ENCODE measurements around the gene STOM.

Gene STOM

GRCh38 chr9:121348221-121348620 is 21.8 kb downstream of the STOM start:
- DNase-seq (ENCODE audit: low read depth): no peak

GRCh38 chr9:121345070-121345469 is 25.0 kb downstream of the STOM start:
- DNase-seq (ENCODE audit: low read depth): no peak

GRCh38 chr9:121344184-121344583 is 25.9 kb downstream of the STOM start:
- DNase-seq (ENCODE audit: low read depth): no peak

- DNase-seq (ENCODE audit: low read depth): no peak
Measured at GRCh38 chr9:121340676-121341392, 29.2 kb downstream of the STOM start.

- no peak for DNase-seq (ENCODE audit: low read depth)
Measured at GRCh38 chr9:121339437-121339836, 30.6 kb downstream of the STOM start.

GRCh38 chr9:121336665-121337064 is 33.4 kb downstream of the STOM start:
- DNase-seq (ENCODE audit: low read depth): no peak

- no peak for DNase-seq (ENCODE audit: low read depth)
Measured at GRCh38 chr9:121333950-121334773, 35.9 kb downstream of the STOM start.

- DNase-seq (ENCODE audit: low read depth): no peak
Measured at GRCh38 chr9:121331992-121332685, 37.9 kb downstream of the STOM start.

- no peak for DNase-seq (ENCODE audit: low read depth)
Measured at GRCh38 chr9:121331549-121331948, 38.5 kb downstream of the STOM start.

- DNase-seq (ENCODE audit: low read depth): no peak
Measured at GRCh38 chr9:121328876-121329681, 41.0 kb downstream of the STOM start.

GRCh38 chr9:121328476-121328875 is 41.6 kb downstream of the STOM start:
- no peak for DNase-seq (ENCODE audit: low read depth)

GRCh38 chr9:121326901-121327613 is 43.0 kb downstream of the STOM start:
- DNase-seq (ENCODE audit: low read depth): no peak

GRCh38 chr9:121326130-121326838 is 43.8 kb downstream of the STOM start:
- no peak for DNase-seq (ENCODE audit: low read depth)

GRCh38 chr9:121325387-121325786 is 44.7 kb downstream of the STOM start:
- DNase-seq (ENCODE audit: low read depth): no peak

- no peak for DNase-seq (ENCODE audit: low read depth)
Measured at GRCh38 chr9:121324755-121325154, 45.3 kb downstream of the STOM start.

- DNase-seq (ENCODE audit: low read depth): no peak
Measured at GRCh38 chr9:121324316-121324715, 45.7 kb downstream of the STOM start.

GRCh38 chr9:121323449-121324151 is 46.5 kb downstream of the STOM start:
- DNase-seq (ENCODE audit: low read depth): no peak

GRCh38 chr9:121322737-121323448 is 47.2 kb downstream of the STOM start:
- no peak for DNase-seq (ENCODE audit: low read depth)

GRCh38 chr9:121322037-121322736 is 47.9 kb downstream of the STOM start:
- no peak for DNase-seq (ENCODE audit: low read depth)

Measured in activated T-helper 9 cell treated with anti-CD3 and anti-CD28 coated beads, Interleukin-2, amount 50 U/mL, for 16 hours (primary cell).